Hepatocyte (in vitro differentiated cells): ENCODE data around the gene KCNH3.

Experiments used
- CTCF ChIP-seq: fragments of 200-600 bp; sonication (generic); IDR thresholded peaks from 2 replicates; pipeline ENCODE4 v1.5.1; 2016; ENCODE audit warnings: antibody characterized with exemption, mild to moderate bottlenecking; ENCODE audit not compliant: poor library complexity
- EZH2 ChIP-seq: fragments of 200-600 bp; sonication (generic); IDR thresholded peaks from 2 replicates; pipeline ENCODE4 v1.6.1; 2016; ENCODE audit warnings: antibody characterized with exemption, mild to moderate bottlenecking, borderline replicate concordance
- EZH2phosphoT487 ChIP-seq: fragments of 200-600 bp; sonication (generic); IDR thresholded peaks from one replicate; pipeline ENCODE4 v1.6.1; 2018; ENCODE audit warnings: antibody characterized with exemption, mild to moderate bottlenecking, low read depth, moderate library complexity; ENCODE audit not compliant: unreplicated experiment, severe bottlenecking

- TF ChIP-seq CTCF (no peak), EZH2 (no peak), EZH2phosphoT487 (no peak)
Measured at GRCh38 chr12:49519574-49519936, 19.3 kb upstream of the KCNH3 start.
